HG02610 (cell line): ENCODE data around the gene CUEDC1.
A peak's percentile ranks its signal among the peaks of the same experiment; 100 is the strongest.

Experiments used
- ATAC-seq: cut with Tn5 transposase; IDR thresholded peaks from one replicate; pipeline ENCODE4 v1.9.1; 2021; ENCODE audit warnings: mild to moderate bottlenecking, moderate library complexity; ENCODE audit not compliant: unreplicated experiment

The CUEDC1 gene

GRCh38 chr17:57866319-57866718, 88.9 kb downstream of the CUEDC1 start:
- no peak for ATAC-seq

GRCh38 chr17:57864273-57864672, 90.9 kb downstream of the CUEDC1 start:
- no peak for ATAC-seq

DNA sequence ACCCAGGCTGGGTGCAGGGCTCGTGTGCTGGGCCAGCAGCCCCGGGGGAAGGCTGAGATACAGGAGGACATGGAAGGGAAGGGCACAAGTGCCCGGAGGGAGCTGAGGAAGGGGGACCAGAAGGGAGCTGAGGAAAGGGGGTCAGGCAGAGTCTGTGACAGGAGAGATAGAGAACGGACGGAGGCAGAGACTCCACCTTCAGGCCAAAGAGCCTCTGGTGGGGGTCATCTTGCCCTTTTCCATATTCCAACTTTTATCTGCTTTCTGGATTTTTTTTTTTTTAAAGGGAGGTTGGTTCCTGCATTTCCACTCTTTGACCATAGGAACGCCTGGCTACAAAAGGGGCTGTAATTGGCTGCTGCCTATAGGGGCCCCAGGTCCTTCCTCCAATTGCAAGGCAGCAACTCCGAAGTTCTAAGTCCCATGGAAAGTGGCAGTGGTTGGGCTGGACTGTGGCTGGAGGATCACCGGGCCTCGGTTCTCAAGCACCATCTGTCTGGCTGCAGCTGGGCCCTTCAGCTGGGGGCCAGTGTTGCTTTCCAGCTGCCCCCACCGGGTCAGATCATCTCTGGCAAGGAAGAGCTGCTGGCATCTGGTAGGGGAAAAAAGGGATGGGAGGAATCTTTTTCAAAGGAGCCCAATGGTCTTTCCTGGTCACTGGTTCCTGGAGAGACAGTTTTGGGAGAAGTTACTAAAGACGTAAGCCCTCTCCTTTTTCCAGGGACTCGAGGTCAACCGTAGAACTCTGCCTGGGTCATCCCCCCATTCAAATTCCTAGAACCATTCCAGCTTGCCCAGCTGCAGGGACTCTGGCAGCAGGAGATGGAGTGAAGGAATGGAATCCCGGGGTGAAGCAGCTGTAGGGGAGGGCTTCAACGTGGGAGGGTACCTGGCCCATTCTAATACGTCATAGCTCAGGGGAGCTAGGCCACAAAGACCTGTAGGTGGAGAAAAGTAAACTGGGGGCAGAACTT, 92.2 kb downstream of the CUEDC1 start:
- no peak for ATAC-seq

GRCh38 chr17:57861790-57862693, 93.2 kb downstream of the CUEDC1 start:
- no peak for ATAC-seq

DNA sequence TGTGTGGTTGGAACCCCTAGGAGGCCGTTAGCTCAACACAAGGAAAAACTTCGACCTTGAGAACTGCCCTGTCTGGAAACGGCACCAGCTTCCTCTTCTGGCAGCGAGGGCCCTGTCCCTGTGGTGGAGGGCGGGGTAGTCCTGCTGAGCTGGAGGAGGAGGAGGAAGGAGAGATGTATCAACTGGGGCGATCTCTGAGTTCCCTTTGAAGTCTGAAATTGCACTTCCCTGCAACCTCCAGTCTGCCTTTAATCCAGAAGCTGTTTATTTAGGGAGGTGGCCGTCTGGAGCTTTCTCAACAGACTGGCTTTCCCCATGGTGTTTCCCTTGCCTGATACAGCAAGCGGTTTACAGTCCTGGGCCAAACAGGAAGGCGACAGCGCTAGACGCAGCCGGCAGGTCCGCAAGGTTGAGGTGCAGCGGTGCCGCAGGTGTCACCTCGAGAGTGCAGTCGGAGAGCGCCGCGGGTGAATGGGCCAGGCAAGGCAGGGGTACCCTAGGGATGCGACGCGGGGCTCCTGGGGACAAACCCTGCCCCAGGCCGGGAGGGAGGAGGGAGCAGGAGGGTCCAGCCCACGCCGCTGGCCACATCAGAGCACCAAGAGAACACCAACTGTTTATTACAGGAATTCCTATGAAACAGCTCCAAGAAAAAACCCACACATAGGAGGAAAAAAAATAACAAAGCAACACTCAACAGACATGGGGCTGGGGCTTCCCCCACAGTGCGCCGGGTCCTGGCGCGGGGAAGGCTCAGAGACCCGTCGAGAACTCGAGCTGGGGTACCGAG, 94.0 kb downstream of the CUEDC1 start:
- no peak for ATAC-seq

DNA sequence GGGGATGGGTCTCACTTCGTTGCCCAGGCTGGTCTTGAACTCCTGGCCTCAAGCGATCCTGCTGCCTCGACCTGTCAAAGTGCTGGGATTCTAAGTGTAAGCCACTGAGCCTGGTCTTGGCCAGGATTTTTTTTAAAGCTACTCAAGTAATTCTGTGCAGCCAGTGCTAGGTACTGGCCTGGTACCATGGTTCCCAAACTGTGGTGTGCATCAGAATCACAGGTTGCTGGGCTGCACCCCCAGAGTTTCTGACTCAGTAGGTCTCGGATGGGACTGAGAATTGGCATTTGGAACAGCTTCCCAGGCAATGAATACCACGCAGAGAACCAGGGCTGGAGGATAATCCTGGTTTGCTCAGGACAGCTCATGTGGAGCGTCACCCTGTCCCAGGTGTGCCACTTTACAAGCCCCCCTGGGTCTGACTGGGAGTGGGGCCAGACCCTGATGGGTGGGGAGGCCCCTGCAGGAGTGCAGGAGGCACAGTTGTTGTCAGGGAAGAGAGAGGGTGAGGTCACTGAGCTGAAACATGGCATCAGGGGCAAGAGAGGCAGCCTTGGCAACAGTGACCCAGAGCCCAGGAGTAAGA, 94.7 kb downstream of the CUEDC1 start:
- no peak for ATAC-seq

- ATAC-seq = no peak
Observed at GRCh38 chr17:57859601-57860413, 95.4 kb downstream of the CUEDC1 start.

GRCh38 chr17:57858838-57859237, 96.4 kb downstream of the CUEDC1 start:
- ATAC-seq = no peak

DNA sequence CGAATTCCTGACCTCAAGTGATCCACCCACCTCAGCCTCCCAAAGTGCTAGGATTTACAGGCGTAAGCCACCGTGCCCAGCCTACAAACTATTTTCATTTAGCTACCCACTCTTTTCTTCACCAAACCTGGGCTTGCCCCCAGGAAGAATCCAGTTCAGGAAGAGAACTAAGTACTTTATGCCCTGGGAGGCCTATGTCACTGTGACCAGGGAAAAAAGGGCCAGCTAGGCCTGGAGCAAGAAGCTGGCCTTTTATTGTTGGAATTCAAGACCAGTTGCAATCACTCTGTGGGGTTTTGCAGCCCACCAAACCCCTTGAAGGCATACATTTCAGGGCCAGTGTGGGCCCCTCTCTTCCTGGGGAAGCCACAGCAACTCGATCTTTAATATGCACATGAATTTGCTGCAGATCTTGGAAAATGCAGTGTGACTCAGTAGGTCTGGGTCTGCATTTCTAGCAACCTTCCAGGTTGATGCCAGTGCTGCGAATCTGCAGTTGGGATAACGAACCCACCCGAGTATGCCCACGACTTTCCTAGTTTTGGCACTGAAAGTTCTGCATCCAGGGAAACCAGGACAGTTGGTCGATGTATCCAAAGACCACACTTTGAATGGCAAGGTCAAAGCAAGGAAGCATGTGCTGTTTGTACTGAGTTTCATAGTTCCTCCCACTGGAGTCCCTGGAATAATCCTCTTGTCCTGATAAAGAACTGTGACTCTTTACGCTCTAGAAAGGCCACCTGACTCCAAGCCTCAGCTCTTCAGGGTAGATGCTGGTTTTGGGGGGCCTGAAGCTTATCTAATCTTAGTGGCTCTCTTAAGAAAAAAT, 98.2 kb downstream of the CUEDC1 start:
- no peak for ATAC-seq

DNA sequence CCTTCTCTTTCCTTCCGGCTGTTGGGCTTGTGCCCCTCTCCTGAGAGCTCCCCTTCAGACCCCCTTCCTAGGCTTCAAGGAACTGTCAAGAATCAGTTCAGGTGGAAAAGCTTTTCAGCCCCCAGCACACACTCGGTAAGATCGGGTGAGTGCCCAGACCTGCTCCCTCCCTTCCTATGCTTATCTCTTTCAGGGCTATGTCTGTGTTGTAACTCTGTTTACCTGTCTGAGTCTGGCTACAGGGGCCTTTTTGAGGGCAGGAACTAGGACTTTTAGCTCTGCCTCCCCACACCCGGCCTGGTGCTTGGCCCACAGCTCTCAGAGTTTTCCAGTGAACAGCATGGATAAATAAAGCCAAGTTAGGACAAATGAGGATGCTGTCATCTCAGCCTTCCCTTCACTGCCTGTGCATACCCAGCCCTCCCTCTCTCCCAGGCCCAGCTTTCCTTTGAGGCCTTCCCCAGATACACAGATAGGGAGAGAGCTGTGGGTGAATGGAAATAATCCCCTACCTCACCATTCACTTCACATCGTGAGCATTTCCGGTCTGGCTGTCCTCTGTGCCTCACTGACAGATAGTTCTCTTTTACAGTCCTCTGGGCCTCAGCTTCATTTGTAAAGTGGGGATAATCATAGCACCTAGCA, 99.7 kb downstream of the CUEDC1 start:
- no peak for ATAC-seq

DNA sequence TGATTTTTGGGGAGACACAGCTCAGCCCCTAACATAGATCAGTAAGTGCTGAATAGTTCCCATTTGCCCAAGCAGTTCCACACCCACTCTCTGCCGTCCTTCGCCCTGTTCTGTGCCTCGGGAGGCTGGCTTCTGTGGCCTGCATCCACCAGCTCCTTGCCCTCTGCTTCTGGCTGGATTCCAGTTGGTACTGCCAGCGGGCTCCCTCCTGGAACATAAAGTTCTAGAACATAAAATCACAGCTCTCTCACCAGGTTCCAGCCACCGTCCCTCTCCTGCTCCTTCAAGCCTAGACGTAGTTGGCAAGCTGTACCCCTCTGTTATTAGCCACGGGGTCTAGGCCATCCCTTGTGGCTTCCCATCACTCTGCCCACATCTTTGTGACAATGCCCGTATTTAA, 101.5 kb downstream of the CUEDC1 start:
- no peak for ATAC-seq

DNA sequence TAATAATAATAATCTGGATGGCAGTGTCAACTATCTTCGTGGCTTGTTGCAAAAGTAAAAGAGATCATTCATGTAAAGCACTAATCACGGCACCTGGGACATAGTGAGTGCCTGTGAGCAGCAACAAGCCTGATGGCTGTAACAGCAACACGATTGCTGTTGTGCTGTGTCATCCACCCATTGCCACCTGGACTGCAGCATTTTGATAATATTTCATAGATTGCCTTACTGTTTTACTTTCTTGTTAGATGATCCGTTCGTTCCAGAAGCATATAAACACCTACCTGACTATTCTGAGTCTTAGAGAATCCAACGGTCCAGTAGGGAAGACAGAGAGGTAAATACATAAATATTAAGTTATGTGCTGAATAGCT, 102.3 kb downstream of the CUEDC1 start:
- ATAC-seq = no peak

- no peak for ATAC-seq
Observed at GRCh38 chr17:57852092-57852954, 102.9 kb downstream of the CUEDC1 start.

GRCh38 chr17:57849874-57850754, 105.1 kb downstream of the CUEDC1 start, which contains the start of gene MRPS23:
Gene MRPS23, minus strand, starts transcription at chr17:57850044. Its CDS starts 34 bp downstream, at chr17:57850010.
- ATAC-seq = peak; percentile 90

DNA sequence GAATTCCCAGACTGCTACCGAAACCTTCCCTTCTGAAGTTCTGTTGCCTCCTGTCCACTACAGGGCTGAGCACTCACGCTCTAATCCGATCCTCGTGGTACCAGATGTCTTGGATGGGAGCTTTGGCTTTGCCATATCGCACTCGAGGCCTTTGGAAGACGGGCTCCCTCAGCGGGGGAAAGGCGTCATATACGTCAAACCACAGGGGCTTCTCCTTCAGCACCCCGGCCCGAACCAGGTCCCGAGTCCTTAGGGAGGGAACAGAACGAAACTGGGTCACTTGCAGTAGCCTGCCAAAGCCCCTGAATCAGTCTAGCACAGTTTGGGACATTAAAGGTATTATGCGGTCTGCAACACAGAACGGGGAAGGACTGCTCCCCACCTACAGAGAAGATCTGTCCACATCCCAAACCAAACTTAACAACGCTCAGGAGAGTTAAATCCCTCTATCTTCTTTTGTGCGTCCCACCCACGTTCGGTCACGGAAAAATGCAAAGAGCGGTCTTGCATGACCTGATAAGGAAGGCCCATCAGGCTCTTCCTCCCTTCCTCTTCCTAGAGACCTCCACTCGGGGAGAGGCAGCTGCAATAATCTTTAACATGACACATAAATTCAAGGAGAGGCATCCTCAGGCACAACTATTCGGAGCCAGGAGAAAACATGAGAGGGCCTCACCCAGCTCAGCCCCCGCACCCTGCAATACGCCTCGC, 105.9 kb downstream of the CUEDC1 start:
- no peak for ATAC-seq
